OCI-LY1 (cell line): ENCODE data around the gene ATP9B.

ENCODE experiments used
- H2AFZ ChIP-seq: fragments of 200-600 bp; sonication (generic), shearing (Covaris generic); 2 replicates; pipeline ENCODE4 v1.6.0; 2014; ENCODE audit warnings: antibody characterized with exemption, mild to moderate bottlenecking, low read length
- H3F3A ChIP-seq: fragments of 200-600 bp; sonication (generic), shearing (Covaris generic); 2 replicates; pipeline ENCODE4 v1.6.0; 2014; ENCODE audit warnings: mild to moderate bottlenecking, antibody characterized with exemption, low read length, moderate library complexity; ENCODE audit not compliant: insufficient read depth
- H3K27ac ChIP-seq: fragments of 200-600 bp; sonication (generic); 2 replicates; pipeline ENCODE4 v1.5.1; 2014; ENCODE audit warnings: low read length, mixed run types, mild to moderate bottlenecking, low read depth; ENCODE audit not compliant: poor library complexity, severe bottlenecking
- H3K27me3 ChIP-seq: fragments of 200-600 bp; sonication (generic); 2 replicates; pipeline ENCODE4 v1.6.0; 2014; ENCODE audit warnings: antibody characterized with exemption, mild to moderate bottlenecking, low read length, moderate library complexity; ENCODE audit not compliant: insufficient read depth
- H3K36me3 ChIP-seq: fragments of 200-600 bp; sonication (generic); 2 replicates; pipeline ENCODE4 v1.6.1; 2014; ENCODE audit warnings: mild to moderate bottlenecking, antibody characterized with exemption, low read length, moderate library complexity, mixed read lengths; ENCODE audit not compliant: insufficient read depth
- H3K4me1 ChIP-seq: fragments of 200-600 bp; sonication (generic); 2 replicates; pipeline ENCODE4 v1.5.1; 2014; ENCODE audit warnings: mild to moderate bottlenecking, low read length, moderate library complexity; ENCODE audit not compliant: insufficient read depth, severe bottlenecking
- H3K4me2 ChIP-seq: fragments of 200-600 bp; sonication (generic), shearing (Covaris generic); 2 replicates; pipeline ENCODE4 v1.6.1; 2014; ENCODE audit warnings: low read length
- H3K4me3 ChIP-seq: fragments of 200-600 bp; sonication (generic); 2 replicates; pipeline ENCODE4 v1.5.1; 2014; ENCODE audit warnings: low read length, low read depth, mild to moderate bottlenecking, mixed read lengths; ENCODE audit not compliant: poor library complexity, severe bottlenecking
- H3K79me2 ChIP-seq: fragments of 200-600 bp; shearing (Covaris generic); 2 replicates; pipeline ENCODE4 v1.6.1; 2016; ENCODE audit warnings: mixed run types, low read length, mixed read lengths; ENCODE audit not compliant: insufficient read depth
- H3K9ac ChIP-seq: fragments of 200-600 bp; sonication (generic), shearing (Covaris generic); 2 replicates; pipeline ENCODE4 v1.6.1; 2014; ENCODE audit warnings: mild to moderate bottlenecking, low read length, mixed read lengths
- H3K9me2 ChIP-seq: fragments of 200-600 bp; sonication (generic), shearing (Covaris generic); 2 replicates; pipeline ENCODE4 v1.6.1; 2014; ENCODE audit warnings: low read depth, mild to moderate bottlenecking, low read length, mixed read lengths
- H3K9me3 ChIP-seq: fragments of 200-600 bp; shearing (Covaris generic); 2 replicates; pipeline ENCODE4 v1.6.1; 2014; ENCODE audit warnings: low read length, mixed read lengths
- H4K20me1 ChIP-seq: fragments of 200-600 bp; sonication (generic), shearing (Covaris generic); 2 replicates; pipeline ENCODE4 v1.6.0; 2016; ENCODE audit warnings: mild to moderate bottlenecking, low read length; ENCODE audit not compliant: insufficient read depth
- CTCF ChIP-seq: fragments of 200-600 bp; sonication (generic), shearing (Covaris generic); IDR thresholded peaks from 2 replicates; pipeline ENCODE4 v1.5.1; 2017; ENCODE audit warnings: mild to moderate bottlenecking, antibody characterized with exemption, low read length, moderate library complexity, mixed read lengths
- EZH2 ChIP-seq: fragments of 200-600 bp; sonication (generic), shearing (Covaris generic); IDR thresholded peaks from 2 replicates; pipeline ENCODE4 v1.8.0; 2017; ENCODE audit warnings: borderline replicate concordance, mixed run types, mild to moderate bottlenecking, antibody characterized with exemption, low read length, moderate library complexity, mixed read lengths

Gene ATP9B

GRCh38 chr18:79356435-79356834 is 287.2 kb downstream of the ATP9B start:
- H3K9ac ChIP-seq, result no peak overlapping the region
- TF ChIP-seq CTCF, result no peak
- no peak for TF ChIP-seq EZH2
- H3K4me1 ChIP-seq, result peaks cover 21% of the 10 kb centered on the region
- H3K9me3 ChIP-seq, result no peaks in the 10 kb centered on the region
- H4K20me1 ChIP-seq, result no peaks in the 10 kb centered on the region
- H3K36me3 ChIP-seq, result peaks cover 21% of the 10 kb centered on the region
- no peaks in the 10 kb centered on the region for H3K27me3 ChIP-seq
- H3K4me2 ChIP-seq, result peak overlapping the region; percentile 46; the same call in 1 of the 2 replicates
- H3K27ac ChIP-seq, result no peak overlapping the region
- H2AFZ ChIP-seq, result no peak overlapping the region
- H3F3A ChIP-seq, result no peaks in the 10 kb centered on the region
- H3K4me3 ChIP-seq, result peak overlapping the region; percentile 23
- H3K79me2 ChIP-seq, result no peaks in the 10 kb centered on the region
- H3K9me2 ChIP-seq, result no peaks in the 10 kb centered on the region

- H3K27ac ChIP-seq, result no peak overlapping the region
- no peak overlapping the region for H3K4me3 ChIP-seq
- no peak overlapping the region for H3K4me2 ChIP-seq
- no peak overlapping the region for H3K9ac ChIP-seq
- TF ChIP-seq CTCF (no peak), EZH2 (no peak)
- H3K27me3 ChIP-seq, result no peaks in the 10 kb centered on the region
- no peaks in the 10 kb centered on the region for H3K9me3 ChIP-seq
- peaks cover 36% of the 10 kb centered on the region for H3K36me3 ChIP-seq
- H4K20me1 ChIP-seq, result no peaks in the 10 kb centered on the region
- H3K79me2 ChIP-seq, result no peaks in the 10 kb centered on the region
- H2AFZ ChIP-seq, result no peak overlapping the region
- H3K9me2 ChIP-seq, result no peaks in the 10 kb centered on the region
- no peaks in the 10 kb centered on the region for H3F3A ChIP-seq
- peaks cover 6% of the 10 kb centered on the region for H3K4me1 ChIP-seq
These were observed 291.7 kb downstream of the ATP9B start for GRCh38 chr18:79360933-79361332.

- H4K20me1 ChIP-seq, result no peaks in the 10 kb centered on the region
These were observed 292.8 kb downstream of the ATP9B start for GRCh38 chr18:79361766-79362522.

More at GRCh38 chr18:79361766-79362522, 292.8 kb downstream of the ATP9B start:
- H3K4me3 ChIP-seq, result no peak overlapping the region
- H3K4me1 ChIP-seq, result no peaks in the 10 kb centered on the region
- no peaks in the 10 kb centered on the region for H3K27me3 ChIP-seq
- no peak overlapping the region for H3K9ac ChIP-seq
- no peaks in the 10 kb centered on the region for H3K9me3 ChIP-seq
- peaks cover 36% of the 10 kb centered on the region for H3K36me3 ChIP-seq
- H3K4me2 ChIP-seq, result no peak overlapping the region
- no peak overlapping the region for H2AFZ ChIP-seq
- no peaks in the 10 kb centered on the region for H3F3A ChIP-seq
- no peaks in the 10 kb centered on the region for H3K79me2 ChIP-seq
- TF ChIP-seq CTCF (no peak), EZH2 (no peak)
- H3K27ac ChIP-seq, result no peak overlapping the region
- no peaks in the 10 kb centered on the region for H3K9me2 ChIP-seq
